H9 (cell line): ENCODE measurements around the gene SEMA5A. TPM values are rescaled to one million over a fixed set of nuclear protein-coding genes. Genes with fewer than 3 reads are reported as not detected.

Experiments
- DNase-seq: peaks from one replicate; pipeline ENCODE4 v3.0.0-alpha.2; 2017
- H2AFZ ChIP-seq: one replicate; pipeline ENCODE4 v1.6.1; 2013; ENCODE audit warnings: mild to moderate bottlenecking, low read length, control low read depth, moderate library complexity
- H2AK5ac ChIP-seq: 2 replicates; pipeline ENCODE4 v1.6.1; 2013; ENCODE audit warnings: low read length, control low read depth, mixed read lengths; ENCODE audit not compliant: insufficient read length
- H2BK120ac ChIP-seq: one replicate; pipeline ENCODE4 v1.6.1; 2013; ENCODE audit warnings: low read depth, mild to moderate bottlenecking, low read length, control low read depth, inconsistent platforms; ENCODE audit not compliant: poor library complexity, severe bottlenecking
- H2BK12ac ChIP-seq: 2 replicates; pipeline ENCODE4 v1.6.1; 2013; ENCODE audit warnings: low read length, control low read depth, mixed read lengths, low read depth; ENCODE audit not compliant: insufficient read length
- H2BK15ac ChIP-seq: 2 replicates; pipeline ENCODE4 v1.6.1; 2013; ENCODE audit warnings: low read depth, low read length, control low read depth
- H2BK20ac ChIP-seq: one replicate; pipeline ENCODE4 v1.6.1; 2013; ENCODE audit warnings: low read depth, mild to moderate bottlenecking, low read length, control low read depth, inconsistent platforms; ENCODE audit not compliant: poor library complexity, severe bottlenecking
- H2BK5ac ChIP-seq: 2 replicates; pipeline ENCODE4 v1.6.1; 2013; ENCODE audit warnings: low read length, control low read depth, mixed read lengths; ENCODE audit not compliant: insufficient read length
- H3K14ac ChIP-seq: 2 replicates; pipeline ENCODE4 v1.6.1; 2013; ENCODE audit warnings: low read length, control low read depth; ENCODE audit not compliant: insufficient read depth
- H3K18ac ChIP-seq: 2 replicates; pipeline ENCODE4 v1.6.1; 2013; ENCODE audit warnings: low read depth, mild to moderate bottlenecking, mixed read lengths, low read length, control low read depth; ENCODE audit not compliant: insufficient read length
- H3K23ac ChIP-seq: 2 replicates; pipeline ENCODE4 v1.6.1; 2013; ENCODE audit warnings: low read length, control low read depth, mixed read lengths, low read depth; ENCODE audit not compliant: insufficient read length
- H3K23me2 ChIP-seq: 2 replicates; pipeline ENCODE4 v1.6.1; 2013; ENCODE audit warnings: low read depth, mild to moderate bottlenecking, mixed read lengths, low read length, control low read depth; ENCODE audit not compliant: insufficient read length, poor library complexity, severe bottlenecking
- H3K27ac ChIP-seq: 2 replicates; pipeline ENCODE4 v1.5.1; 2013; ENCODE audit warnings: low read length, control low read depth, mixed read lengths, low read depth; ENCODE audit not compliant: insufficient read length
- H3K27me3 ChIP-seq: 2 replicates; pipeline ENCODE4 v1.6.1; 2013; ENCODE audit warnings: low read length, control low read depth, inconsistent platforms; ENCODE audit not compliant: insufficient read depth
- H3K4ac ChIP-seq: 2 replicates; pipeline ENCODE4 v1.6.1; 2013; ENCODE audit warnings: low read depth, mild to moderate bottlenecking, control low read depth, inconsistent platforms, low read length, moderate library complexity
- H3K4me1 ChIP-seq: 2 replicates; pipeline ENCODE4 v1.6.1; 2013; ENCODE audit warnings: low read length, control low read depth, inconsistent platforms; ENCODE audit not compliant: insufficient read depth
- H3K4me2 ChIP-seq: 2 replicates; pipeline ENCODE4 v1.6.1; 2013; ENCODE audit warnings: low read length, control low read depth, mixed read lengths; ENCODE audit not compliant: insufficient read length, insufficient read depth
- H3K56ac ChIP-seq: 2 replicates; pipeline ENCODE4 v1.6.1; 2013; ENCODE audit warnings: low read depth, mild to moderate bottlenecking, mixed read lengths, low read length, control low read depth; ENCODE audit not compliant: insufficient read length
- H3K79me1 ChIP-seq: 2 replicates; pipeline ENCODE4 v1.6.1; 2013; ENCODE audit warnings: low read depth, mild to moderate bottlenecking, moderate library complexity, low read length, control low read depth, inconsistent platforms; ENCODE audit not compliant: insufficient read depth, poor library complexity, severe bottlenecking
- H3K79me2 ChIP-seq: 2 replicates; pipeline ENCODE4 v1.6.1; 2013; ENCODE audit warnings: low read length, control low read depth, inconsistent platforms; ENCODE audit not compliant: insufficient read depth
- H3K9ac ChIP-seq: 2 replicates; pipeline ENCODE4 v1.6.1; 2013; ENCODE audit warnings: low read length, control low read depth, mixed read lengths; ENCODE audit not compliant: insufficient read length; ENCODE audit errors: extremely low read depth
- H3K9me3 ChIP-seq: one replicate; pipeline ENCODE4 v1.6.1; 2013; ENCODE audit warnings: low read depth, low read length, inconsistent platforms; ENCODE audit not compliant: control insufficient read depth
- H3T11ph ChIP-seq: one replicate; pipeline ENCODE4 v1.6.1; 2013; ENCODE audit warnings: mild to moderate bottlenecking, low read length, control low read depth, inconsistent platforms
- H4K20me1 ChIP-seq: one replicate; pipeline ENCODE4 v1.6.1; 2013; ENCODE audit not compliant: control insufficient read depth, insufficient read length, insufficient read depth
- H4K5ac ChIP-seq: 2 replicates; pipeline ENCODE4 v1.6.1; 2013; ENCODE audit warnings: low read depth, mild to moderate bottlenecking, mixed read lengths, low read length, control low read depth; ENCODE audit not compliant: insufficient read length
- H4K8ac ChIP-seq: replicated peaks from 2 replicates; pipeline ENCODE4 v1.6.1; 2013; ENCODE audit warnings: low read length, control low read depth, mixed read lengths, low read depth; ENCODE audit not compliant: insufficient read length
- H4K91ac ChIP-seq: 2 replicates; pipeline ENCODE4 v1.6.1; 2013; ENCODE audit warnings: low read depth, mild to moderate bottlenecking, moderate library complexity, mixed read lengths, low read length, control low read depth; ENCODE audit not compliant: insufficient read length
- H3K27ac Mint-ChIP-seq, 3 experiments: 2 replicates in 2 of 3; 3 replicates in 1 of 3; pipeline ENCODE4 v1.8.0; 2020 to 2021; ENCODE audit warnings: mixed read lengths in 3 of 3, mild to moderate bottlenecking in 1 of 3, moderate library complexity in 1 of 3
- H3K27me3 Mint-ChIP-seq: 2 replicates; pipeline ENCODE4 v1.8.0; 2021; ENCODE audit warnings: low read depth, mild to moderate bottlenecking, moderate library complexity, mixed read lengths
- H3K36me3 Mint-ChIP-seq, 3 experiments: 2 replicates in 2 of 3; 3 replicates in 1 of 3; pipeline ENCODE4 v1.8.0; 2020 to 2021; ENCODE audit warnings: low read depth in 3 of 3, mixed read lengths in 3 of 3; ENCODE audit not compliant: insufficient read depth in 1 of 3
- H3K4me1 Mint-ChIP-seq, 2 experiments: 2 replicates each; pipeline ENCODE4 v1.8.0; 2020; ENCODE audit warnings: mixed read lengths in 2 of 2
- H3K4me3 Mint-ChIP-seq, 2 experiments: 2 replicates in 1 of 2; 3 replicates in 1 of 2; pipeline ENCODE4 v1.8.0; 2020 to 2021; ENCODE audit warnings: mild to moderate bottlenecking in 2 of 2, mixed read lengths in 2 of 2, moderate library complexity in 1 of 2
- H3K9me3 Mint-ChIP-seq, 2 experiments: 2 replicates in 1 of 2; 3 replicates in 1 of 2; pipeline ENCODE4 v1.8.0; 2020; ENCODE audit warnings: mild to moderate bottlenecking in 2 of 2, mixed read lengths in 2 of 2, moderate library complexity in 1 of 2
- CTCF ChIP-seq: fragments of 200-600 bp; sonication (generic); conservative IDR thresholded peaks from 3 replicates; pipeline ENCODE4 v1.8.0; 2021; ENCODE audit warnings: antibody characterized with exemption, mild to moderate bottlenecking
- WGBS: extraction: QIAGEN DNeasy Blood & Tissue Kit; methylation state at CpG from one replicate; pipeline ENCODE4 v1.1.7; 2013; ENCODE audit warnings: missing lambda C conversion rate, low lambda C conversion rate, mixed read lengths; ENCODE audit not compliant: insufficient read length; ENCODE audit errors: extremely low coverage; 5-methylcytosine and 5-hydroxymethylcytosine counted together
- total RNA-seq: library from RNA; stranded (reverse); gene quantifications from 2 replicates; pipeline ENCODE4 v1.2.1, GENCODE V29; 2021

Gene SEMA5A
- total RNA-seq, 1 experiment from 2014 or later = 4.3 TPM

DNA sequence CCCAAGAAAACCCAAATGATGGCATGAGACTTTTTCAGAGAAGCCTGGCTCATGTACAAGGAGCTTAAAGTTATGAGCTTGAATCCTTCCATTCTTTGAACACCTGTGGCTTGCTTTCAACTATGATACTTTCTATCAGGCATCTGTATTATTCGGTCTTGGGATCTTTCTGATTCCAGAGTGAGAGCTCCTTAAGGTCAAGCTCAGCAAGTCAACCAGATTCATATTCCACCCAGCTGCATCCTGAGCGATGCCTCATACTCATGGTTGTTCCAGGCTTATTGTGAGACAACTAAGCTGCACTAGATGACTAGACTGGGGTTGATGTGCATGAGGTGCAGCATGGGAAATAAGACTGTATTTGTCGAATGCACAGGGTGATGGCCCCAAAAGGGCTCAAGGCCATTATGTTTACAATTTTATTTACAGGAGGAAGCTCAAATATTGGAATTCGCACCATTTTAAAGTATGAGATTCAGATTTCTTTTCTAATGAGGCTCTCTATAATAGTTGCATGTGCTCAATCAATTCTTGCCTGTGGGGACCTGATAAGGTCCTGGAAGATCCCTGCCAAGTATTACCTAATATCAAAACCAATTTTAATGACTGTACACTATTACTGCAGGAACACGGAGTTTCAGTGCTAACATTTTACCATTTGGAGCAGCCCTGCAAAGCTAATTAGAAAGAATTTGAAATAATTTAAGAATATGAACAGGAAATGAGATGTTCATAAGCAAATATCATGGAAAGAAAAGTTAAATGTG, 453.8 kb downstream of the SEMA5A start:
- Histone ChIP-seq H4K8ac (no peak overlapping the region), H4K20me1 (no peaks in the 10 kb centered on the region), H3K14ac (no peak overlapping the region), H2BK5ac (no peak overlapping the region), H2BK120ac (no peak overlapping the region), H3K23me2 (no peaks in the 10 kb centered on the region), H2AK5ac (no peak overlapping the region), H3K23ac (no peak overlapping the region), H2AFZ (no peak overlapping the region), H3K18ac (no peak overlapping the region), H4K91ac (no peak overlapping the region), H2BK12ac (no peak overlapping the region), H2BK15ac (no peak overlapping the region), H3K79me1 (no peaks in the 10 kb centered on the region), H4K5ac (no peak overlapping the region), H2BK20ac (no peak overlapping the region), H3K4me2 (no peak overlapping the region), H3K56ac (no peak overlapping the region), H3K4ac (no peak overlapping the region), H3K4me1 (no peaks in the 10 kb centered on the region), H3K9ac (no peak overlapping the region), H3K79me2 (no peaks in the 10 kb centered on the region), H3K27ac (no peak overlapping the region), H3K9me3 (no peaks in the 10 kb centered on the region), H3T11ph (no peak overlapping the region), H3K27me3 (no peaks in the 10 kb centered on the region)
- no CpG with 5 or more reads among the region's 5 CpGs for WGBS
- TF ChIP-seq CTCF = no peak
- Mint-ChIP-seq H3K27me3 (no peaks in the 10 kb centered on the region), H3K27ac (no peak overlapping the region), H3K4me3 (no peak overlapping the region), H3K9me3 (peaks cover 0 to under 1% of the 10 kb centered on the region in 2 experiments; a peak in 2 of 5 replicates), H3K4me1 (no peaks in the 10 kb centered on the region), H3K36me3 (no peaks in the 10 kb centered on the region)
- no peak for DNase-seq
